Sciatic nerve (tissue), 2 donors: ENCODE results near the gene RING1. TPM values are rescaled to one million over a fixed set of nuclear protein-coding genes. Genes with fewer than 3 reads are reported as not detected.

Source experiments
- ATAC-seq: fragments of 200-7000 bp; cut with Tn5 transposase; one replicate; pipeline ENCODE4 v1.9.1; 2020; ENCODE audit warnings: mild to moderate bottlenecking, moderate library complexity
- DNase-seq: peaks from one replicate; pipeline ENCODE4 v3.0.0-alpha.2; 2020; ENCODE audit warnings: low spot score
- intact Hi-C: fragments of 100-400 bp; cut with DNase I; formaldehyde crosslinking; loops from one replicate; pipeline ENCODE4 v1.14.2; 2022
- total RNA-seq: library from RNA; stranded (reverse); fragmentation: NEBNext Ultra II Directional; extraction: Animal tissue kit (Norgen Biotek cat#: 25700); gene quantifications from one replicate; pipeline ENCODE4 v1.2.1, GENCODE V29; 2021
- donor health status: DM: no; HTN: no; CAD: no.
- donor health status: DM: no; HTN: no; CAD: no.

The RING1 gene
- total RNA-seq, 1 donor from 2014 or later: 39.5 TPM

DNA sequence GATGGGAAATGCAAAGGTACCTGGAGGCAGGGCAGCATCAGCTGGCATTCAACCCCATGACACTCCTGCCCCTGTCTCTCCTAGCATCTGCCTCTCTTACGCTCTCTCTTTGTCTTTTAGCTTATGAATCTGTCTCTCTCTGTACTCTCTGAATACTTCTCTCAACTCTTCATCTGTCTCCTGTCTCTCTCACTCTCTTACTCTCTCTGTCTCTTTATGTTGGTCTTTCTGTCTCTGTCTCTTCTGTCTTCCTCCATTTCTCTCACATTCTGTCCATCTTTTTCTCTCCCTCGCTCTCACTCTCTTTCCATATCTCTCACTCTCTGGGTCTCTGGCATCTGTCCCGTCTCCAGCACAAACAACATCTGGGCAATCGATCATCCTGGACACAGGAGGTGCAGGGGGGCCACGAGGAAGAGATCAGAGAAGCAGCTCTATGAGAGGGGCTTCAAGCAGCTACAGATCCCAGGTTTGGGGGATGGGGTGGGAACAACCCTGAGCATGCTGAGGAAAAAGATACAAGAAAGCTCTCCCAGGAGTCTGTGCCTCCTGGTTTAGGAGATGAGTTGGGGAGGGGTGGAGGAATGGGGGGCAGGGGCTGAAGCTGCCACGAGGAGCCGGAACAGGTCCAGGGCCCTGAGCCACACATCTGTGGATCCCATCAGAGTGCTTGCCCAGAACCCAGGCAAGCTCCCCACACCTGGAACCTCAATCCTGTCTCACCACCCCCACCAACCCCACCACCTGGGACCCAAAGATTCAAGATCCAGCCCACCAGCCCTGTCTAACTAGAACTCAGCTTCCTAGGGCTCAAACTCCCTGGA lies 18.5 kb upstream of the RING1 start:
- intact Hi-C loops: no loop called here

DNA sequence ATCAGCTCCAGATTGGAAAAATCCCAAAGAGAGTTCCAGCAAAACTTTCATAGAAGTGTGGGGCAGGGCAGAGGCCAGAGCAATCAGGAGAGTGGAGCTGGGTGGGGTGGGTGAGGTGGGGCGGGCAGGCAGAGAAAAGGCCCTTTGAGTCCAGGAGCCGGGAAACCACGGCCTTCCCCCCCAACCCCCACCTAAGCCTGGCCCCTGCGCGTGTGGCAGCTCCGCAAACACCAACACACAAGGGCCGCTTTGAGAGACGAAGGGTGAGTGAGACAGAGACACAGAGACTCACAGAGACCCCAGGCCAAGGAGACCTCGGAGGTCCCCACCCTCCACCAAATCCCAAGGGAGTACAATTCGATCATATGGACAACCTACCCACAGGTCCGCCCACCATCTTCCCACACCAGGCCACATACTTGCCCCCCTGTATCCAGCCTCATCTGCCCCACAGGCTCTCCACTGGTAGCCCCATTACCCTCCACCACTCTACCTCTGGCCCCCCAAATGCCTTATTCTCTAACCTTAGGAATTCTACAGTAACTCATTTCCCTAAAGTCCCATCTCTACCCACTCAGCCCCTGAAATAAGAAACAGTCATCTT lies 17.7 kb upstream of the RING1 start:
- ATAC-seq (no peak), DNase-seq (no peak)
- intact Hi-C loops: no loop called here

More for the DNA sequence above, 18.5 kb upstream of the RING1 start:
- ATAC-seq (no peak), DNase-seq (no peak)

DNA sequence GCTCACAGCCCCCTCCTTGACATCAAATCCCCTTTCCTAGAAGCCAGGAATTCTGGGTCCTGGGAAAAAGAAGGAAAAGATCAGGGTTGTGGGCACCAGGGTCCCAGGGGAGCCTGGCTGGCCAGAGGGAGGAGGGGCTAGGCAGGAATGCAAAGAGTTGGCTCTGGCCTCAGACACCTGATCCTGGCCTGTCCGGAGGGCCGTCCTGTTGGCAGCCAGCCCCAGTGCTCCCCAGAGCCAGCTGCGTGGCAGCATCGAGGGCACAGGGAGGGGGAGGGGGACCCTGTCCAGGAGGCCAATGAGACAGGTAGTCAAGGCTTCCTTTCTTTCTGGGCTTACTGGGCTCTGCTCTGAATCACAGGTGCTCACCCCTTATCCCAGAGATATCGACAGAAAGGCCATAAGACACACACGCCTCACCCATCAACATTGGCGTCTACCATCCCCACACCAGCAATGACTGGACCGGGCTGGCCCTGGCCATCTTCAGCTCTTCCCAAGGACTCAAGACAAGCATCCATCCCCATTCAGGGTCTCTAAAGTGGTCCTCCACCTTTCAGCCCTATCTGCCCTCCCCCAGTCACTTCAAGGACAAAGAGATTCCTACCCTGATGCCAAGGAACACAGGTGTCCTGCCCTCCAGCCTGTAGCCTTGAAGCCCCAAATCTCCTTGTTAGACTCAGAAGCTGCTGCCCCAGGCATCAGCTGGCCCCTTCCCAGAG lies 16.8 kb upstream of the RING1 start:
- no peak for DNase-seq
- intact Hi-C loops: no loop called here
- ATAC-seq: no peak

DNA sequence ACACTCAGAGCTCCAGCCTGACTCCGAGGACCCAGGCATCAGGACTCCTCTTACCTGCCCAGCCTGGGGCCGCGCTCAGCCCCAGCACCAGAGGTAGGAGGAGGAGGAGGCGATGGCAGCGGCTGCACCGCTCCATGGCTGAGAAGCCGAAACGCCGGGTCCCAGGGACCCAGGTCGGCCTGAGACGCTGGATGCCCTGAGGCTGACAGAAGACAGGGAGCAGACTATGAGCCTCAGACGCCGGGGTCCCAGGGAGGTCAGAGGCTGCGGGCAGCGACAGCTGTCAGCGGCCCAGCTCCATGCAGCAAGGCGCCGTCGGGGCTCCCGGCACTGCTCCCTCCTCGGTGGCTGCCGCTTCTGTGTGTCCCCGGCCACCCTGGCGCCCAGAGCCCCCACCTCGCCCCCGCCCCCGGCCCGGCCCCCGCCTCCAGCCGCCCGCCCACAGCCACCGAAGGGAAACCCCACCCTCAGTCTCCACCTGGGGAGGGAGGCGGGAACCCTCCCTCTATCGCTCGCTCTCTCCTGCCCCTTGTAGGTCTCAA lies 16.1 kb upstream of the RING1 start, which contains the start of gene COL11A2:
TSS of gene COL11A2 (minus strand) at position 363 of the 542 bp plus-strand sequence. CDS start at position 136, 227 bp downstream.
- ATAC-seq (no peak), DNase-seq (no peak)
- intact Hi-C loops: no loop called here

DNA sequence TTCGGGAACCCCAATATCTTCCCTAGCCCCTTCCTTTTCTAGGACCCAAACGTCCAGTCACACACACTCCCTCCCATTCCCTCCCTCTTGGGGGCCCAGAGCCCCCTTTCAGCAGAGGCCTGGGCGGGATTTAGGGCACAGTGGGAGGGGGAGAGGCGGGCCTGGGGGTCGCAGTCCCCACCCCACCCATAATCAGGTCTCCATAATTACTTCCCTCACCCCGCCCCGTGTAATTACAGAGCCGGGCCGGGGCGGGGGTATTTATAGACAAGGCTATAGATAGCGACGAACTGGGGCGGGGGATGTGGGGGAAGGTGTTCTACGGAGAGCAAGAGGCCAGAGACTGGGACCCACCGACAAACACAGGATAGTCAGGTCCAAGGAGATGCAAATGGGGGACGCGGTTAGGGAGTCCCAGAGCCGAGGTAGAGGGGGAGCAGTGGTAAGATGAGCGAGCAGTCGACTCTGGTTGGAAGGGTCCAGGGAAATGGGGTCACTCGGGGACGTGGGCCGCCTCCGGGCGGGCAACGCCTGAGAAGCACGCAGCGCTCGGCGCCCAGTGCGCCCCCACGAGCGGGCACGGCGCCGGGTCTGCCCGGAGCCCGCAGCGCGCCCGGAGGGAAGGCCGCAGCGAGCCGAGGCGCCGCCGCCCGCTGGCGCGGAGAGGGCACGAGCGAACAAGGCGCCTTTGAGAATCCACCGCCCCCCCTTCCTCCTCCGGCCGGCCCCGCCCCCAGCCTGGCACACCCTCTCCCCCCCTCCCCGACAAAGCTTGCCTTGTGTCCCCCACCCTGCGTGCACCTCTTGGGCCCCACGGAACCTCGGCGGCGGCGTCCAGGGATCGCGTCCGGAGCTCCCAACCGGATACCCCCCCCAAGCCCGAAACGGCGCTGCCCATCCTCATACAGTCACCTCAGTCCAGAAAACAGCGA lies 15.4 kb upstream of the RING1 start:
- DNase-seq (peak; percentile 77), ATAC-seq (peak; percentile 50)
- intact Hi-C loops: no loop called here

DNA sequence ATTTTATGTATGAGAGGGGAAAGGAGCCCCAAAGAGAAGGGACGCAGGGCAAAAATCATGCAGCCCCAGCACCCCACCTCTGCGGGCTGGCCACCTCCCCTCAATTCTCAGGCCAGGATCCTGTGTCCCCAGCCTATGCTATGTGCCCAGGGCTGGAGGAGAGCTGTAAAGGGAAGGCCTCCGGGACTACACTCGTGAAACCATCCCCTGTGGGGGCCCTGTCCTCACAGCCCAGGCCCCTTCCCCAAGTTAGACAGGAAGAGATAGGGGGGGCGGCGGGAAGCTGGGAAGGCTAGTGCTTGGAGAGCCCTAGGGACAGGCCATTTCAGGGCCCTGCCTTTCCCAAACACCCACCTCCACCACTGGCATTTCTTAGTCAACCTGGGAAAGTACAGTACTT lies 14.7 kb upstream of the RING1 start:
- DNase-seq: no peak
- ATAC-seq: peak; percentile 4
- intact Hi-C loops: no loop called here

DNA sequence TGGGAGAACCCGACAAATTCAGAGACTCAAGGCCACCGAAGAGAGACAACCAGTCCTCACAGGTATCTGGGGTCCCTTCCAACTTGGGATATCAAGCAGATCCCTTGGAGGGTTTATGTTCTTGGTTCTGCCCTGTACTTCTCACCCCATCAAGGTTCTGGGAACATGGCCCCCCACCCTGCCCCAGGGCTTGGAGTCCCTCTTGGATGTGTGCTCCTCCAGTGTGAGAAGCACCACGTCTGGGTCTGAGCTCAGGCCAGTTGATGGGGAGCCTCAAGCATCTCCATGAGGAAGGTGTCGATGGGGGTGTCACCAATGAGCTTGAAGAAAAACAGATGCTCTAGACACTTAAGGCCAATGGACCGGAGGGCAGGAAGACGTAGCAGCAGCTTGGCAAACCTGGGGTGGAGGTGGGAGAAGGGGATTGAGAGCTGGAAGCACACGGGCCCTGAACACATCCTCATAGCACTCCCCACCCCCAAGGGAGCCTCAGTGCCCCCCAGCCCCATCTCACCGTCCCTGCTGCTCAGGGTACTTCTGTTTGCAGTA lies 13.8 kb upstream of the RING1 start:
- DNase-seq: no peak
- ATAC-seq: no peak
- intact Hi-C loops: no loop called here

DNA sequence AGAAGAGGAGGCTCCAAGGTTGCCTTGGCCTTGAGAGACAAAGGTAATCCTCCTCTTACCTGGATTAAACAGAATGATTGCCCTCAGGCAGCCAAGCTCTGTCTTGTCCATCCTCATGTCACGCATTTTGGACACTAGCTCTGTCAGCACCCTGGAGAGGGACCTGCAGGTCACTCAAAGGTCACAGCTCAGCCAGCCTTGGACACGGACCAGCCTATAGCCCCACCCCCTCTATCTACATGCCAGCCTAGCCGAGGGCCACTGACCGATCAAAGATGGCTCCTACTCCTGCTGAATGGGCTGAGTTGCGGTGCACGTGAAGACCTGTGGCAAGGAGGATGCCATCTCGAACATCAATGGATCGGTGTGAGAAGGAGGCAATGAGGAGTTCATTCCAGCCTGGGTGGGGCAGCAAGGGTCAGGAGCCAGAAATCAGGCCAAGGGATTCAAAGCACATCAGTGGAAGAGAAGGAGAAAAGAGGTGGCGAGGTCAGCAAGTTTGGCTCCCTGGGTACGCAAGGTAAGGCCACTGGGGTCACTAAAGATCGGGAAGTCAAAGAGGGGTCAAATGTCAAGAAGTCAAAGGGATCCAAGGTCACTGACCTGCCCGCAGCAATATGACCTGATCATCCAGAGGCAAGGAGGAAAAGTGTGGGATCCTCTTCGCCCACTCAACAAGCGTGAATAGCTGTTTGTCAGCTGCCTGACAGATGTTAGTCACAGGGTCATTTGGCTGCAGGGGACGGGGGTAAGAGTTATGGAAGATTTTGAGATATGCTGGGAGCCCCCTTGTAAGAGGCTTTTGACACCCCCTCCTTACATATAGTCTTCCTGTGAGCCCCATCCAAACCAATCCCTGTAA lies 12.8 kb upstream of the RING1 start:
- intact Hi-C loops: loop anchor here (5.0 kb wide), 1 partner anchor 33 kb away; no protein-coding TSS in a partner anchor
- ATAC-seq: no peak
- no peak for DNase-seq

DNA sequence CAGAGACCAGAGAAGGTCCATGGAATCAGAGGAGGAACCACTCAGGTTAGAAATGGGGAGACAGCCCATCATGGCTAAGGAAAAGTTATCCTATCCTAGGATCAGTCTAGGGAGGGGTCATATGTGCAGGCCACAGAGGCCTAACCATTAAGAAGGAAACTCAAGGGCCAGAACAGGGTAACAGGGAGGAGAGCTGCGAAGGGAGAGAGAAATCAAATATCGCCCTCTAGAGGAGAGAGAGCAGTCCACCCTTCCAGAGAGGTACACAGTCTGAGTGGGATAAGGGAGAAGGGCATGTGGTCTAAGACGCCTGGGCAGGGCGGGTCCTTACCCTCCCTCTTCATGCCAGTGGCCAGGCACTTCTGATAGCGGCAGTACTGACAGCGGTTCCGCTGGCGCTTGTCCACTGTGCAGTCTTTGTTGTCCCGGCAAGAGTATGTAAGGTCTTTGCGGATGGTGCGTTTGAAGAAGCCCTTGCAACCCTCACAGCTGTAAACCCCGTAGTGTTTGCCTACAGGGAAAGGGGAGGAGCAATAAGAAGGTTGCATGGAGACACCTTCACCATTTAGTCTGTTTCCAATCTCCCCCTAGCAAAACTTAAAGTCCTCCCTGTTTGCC lies 10.8 kb upstream of the RING1 start:
- intact Hi-C loops: loop anchor here (5.0 kb wide), 1 partner anchor 35 kb away; no protein-coding TSS in a partner anchor
- DNase-seq (no peak), ATAC-seq (peak; percentile 5)

DNA sequence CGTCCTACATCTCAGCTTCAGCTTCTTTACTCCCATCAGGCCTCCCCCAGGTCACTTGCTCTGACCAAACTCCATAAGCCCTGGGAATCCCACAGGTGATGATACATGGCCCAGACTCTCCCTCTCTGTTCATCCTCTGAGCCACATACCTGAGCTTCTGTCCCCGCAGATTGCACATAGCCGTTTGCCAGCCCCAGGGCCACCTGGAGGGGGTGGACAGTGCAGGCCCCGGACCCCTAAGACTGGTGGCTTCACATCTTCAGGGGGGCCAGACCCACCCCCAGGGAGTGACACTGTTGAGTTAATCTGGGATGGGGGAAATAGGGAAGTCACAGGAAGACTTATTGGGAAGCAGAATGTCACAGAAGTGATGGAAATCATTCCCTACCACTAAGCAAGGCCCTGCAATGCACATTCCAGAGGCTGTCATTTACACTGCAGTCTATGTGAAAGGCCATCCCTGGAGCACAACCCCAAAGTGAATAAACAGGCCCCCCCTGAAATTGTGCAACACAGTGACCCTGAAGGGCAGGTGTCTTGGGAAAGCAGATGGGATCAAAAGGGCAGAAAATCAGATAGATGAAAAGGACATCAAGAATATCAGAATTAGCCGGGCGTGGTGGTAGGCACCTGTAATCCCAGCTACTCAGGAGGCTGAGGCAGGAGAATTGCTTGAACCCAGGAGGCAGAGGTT lies 10.0 kb upstream of the RING1 start:
- intact Hi-C loops: loop anchor here (5.0 kb wide), 1 partner anchor 36 kb away; no protein-coding TSS in a partner anchor
- DNase-seq (no peak), ATAC-seq (no peak)

DNA sequence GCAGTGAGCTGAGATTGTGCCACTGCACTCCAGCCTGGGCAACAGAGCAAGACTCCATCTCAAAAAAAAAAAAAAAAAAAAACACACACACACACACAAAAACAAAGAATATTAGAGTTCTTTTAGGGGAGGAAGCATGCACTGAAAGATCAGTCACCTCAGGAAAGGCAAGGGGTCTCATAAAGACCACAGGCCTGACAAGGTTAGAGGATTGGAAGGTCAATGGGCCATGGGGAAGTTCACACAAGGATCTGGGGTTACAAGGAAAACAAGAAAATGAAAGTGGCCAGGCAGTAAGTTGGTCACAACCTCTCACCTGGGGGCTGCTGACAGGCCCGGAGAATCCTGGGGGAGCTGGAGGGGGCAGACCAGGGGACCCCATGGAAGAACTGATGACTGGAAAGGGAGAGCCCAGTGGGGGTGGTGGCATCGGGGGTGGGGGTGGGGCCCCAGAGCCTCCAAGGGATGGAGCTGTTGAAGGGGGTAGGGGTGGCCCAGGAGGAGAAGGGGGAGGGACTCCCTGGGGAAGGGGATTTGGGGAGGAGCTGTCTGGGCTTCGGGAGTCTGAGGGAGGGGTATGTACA lies 9.4 kb upstream of the RING1 start:
- ATAC-seq (no peak), DNase-seq (no peak)
- intact Hi-C loops: loop anchor here (5.0 kb wide), 1 partner anchor 37 kb away; no protein-coding TSS in a partner anchor

DNA sequence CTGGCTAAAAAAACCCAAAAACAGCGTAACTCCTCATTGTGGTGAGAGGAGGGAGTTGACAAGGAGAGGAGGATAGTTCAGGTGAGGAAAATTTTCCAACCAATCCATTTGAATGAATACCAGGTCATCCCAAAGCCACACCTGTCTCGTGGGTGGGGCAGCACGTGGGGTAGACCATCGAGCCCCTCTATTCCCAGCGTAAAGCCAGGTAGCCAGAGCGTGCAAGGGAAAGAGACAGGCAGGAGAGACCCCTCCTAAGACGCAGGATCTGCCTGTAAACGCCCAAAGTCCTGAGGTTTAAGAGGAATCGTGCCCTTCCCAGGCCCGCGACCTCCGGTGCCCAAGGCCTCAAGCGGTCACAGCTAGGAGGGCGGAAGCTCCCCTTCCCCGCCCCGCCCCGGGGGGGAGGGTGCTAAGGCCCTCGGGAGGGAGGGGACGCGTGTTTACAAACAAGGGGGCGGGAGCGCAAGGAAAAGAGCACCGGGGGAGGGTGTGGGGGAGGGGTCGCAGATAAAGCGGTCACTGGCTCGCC lies 8.5 kb upstream of the RING1 start:
- intact Hi-C loops: loop anchor here (5.0 kb wide), 1 partner anchor 37 kb away; no protein-coding TSS in a partner anchor

DNA sequence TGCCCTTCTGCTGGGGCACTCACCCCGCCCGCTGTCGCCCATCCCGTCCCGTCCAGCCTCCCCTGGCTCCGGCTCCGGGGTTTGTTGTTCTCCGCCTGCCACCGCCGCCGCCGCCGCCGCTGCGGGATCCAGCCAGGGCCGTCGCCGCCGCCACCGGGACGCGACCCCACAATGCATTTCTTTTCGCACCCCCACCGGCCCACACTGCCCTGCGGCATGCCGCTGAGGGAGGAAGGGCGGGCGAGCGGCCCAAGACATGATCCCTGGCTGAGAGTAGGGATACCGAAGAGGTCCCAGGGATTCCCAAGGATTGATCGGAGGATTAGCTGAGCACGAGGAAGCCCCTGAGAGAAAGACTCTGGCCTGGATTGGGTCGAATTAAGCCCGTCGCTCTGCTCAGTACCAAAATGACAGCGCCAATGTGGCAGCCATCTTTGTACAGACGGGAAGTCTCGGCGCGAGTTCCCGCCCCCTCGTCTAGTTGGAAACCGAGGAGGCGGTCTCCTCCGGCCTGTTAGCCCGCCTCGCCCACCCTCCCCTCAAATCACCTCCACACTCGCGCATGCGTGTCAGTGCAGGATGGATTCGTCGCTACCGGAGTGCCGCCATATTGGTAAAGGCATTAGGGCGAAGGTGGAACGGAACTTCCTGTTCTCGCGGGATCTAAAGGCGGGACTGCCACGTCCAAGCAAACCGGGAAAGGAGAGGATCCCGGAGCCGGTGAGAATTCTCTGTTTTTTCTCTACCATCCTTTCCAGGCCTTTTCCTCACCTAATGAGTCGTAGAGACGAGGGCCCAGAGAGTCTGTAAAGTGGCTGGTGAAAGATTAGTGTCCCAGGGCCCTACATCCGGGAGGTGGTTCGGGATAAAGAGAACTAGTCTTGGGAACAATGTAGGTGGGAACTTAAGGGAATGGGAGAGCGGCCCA lies 7.8 kb upstream of the RING1 start, which contains the start of the genes RXRB and SLC39A7:
TSS of gene RXRB (minus strand) at position 447 of the 928 bp plus-strand sequence. CDS start at position 258, 189 bp downstream.
TSS of gene SLC39A7 (plus strand) at position 649 of the 928 bp plus-strand sequence. CDS start 379 bp downstream, outside the sequence.
- DNase-seq (peak; percentile 100), ATAC-seq (peak; percentile 93)
- intact Hi-C loops: no loop called here

More for the DNA sequence above, 8.5 kb upstream of the RING1 start:
- ATAC-seq (peak; percentile 2), DNase-seq (no peak)

DNA sequence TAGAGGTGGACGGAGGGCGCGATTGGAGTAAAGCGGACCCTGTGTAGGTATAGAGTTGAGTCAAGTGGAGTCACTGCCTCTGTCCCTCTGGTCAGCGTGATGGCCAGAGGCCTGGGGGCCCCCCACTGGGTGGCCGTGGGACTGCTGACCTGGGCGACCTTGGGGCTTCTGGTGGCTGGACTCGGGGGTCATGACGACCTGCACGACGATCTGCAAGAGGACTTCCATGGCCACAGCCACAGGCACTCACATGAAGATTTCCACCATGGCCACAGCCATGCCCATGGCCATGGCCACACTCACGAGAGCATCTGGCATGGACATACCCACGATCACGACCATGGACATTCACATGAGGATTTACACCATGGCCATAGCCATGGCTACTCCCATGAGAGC lies 7.2 kb upstream of the RING1 start:
- intact Hi-C loops: no loop called here
- ATAC-seq: peak; percentile 2

More for the DNA sequence above, 7.2 kb upstream of the RING1 start:
- no peak for DNase-seq
